MCF 10A (cell line): ENCODE measurements around the gene PSMB10. TPM values are rescaled to one million over a fixed set of nuclear protein-coding genes. Genes with fewer than 3 reads are reported as not detected.

Experiments
- BruUV-seq: library from RNA; stranded (reverse); fragments of 400-500 nt; replicated peaks from 2 replicates; lab custom pipeline; 2021; lab: Mats Ljungman, UMichigan
- CTCF ChIA-PET: fragments of 300-600 bp; sonication (Branson Sonifier 250); formaldehyde crosslinking; extraction: SDS; loops from one replicate; lab custom pipeline; 2021; ENCODE audit warnings: antibody characterized with exemption, inconsistent platforms; lab: Yijun Ruan, JAX
- POLR2A ChIA-PET: fragments of 300-600, 350-650 bp; sonication (Branson Sonifier 250); formaldehyde crosslinking; extraction: SDS; loops from one replicate; lab custom pipeline; 2020; ENCODE audit warnings: antibody characterized with exemption, inconsistent platforms; lab: Yijun Ruan, JAX
- DNase-seq: peaks from one replicate; pipeline ENCODE4 v3.0.0-alpha.2; 2018; ENCODE audit not compliant: unreplicated experiment
- H3K27ac Mint-ChIP-seq: one replicate; pipeline ENCODE4 v1.8.0; 2022; ENCODE audit warnings: mild to moderate bottlenecking, low read depth, mixed read lengths; ENCODE audit not compliant: unreplicated experiment
- H3K27me3 Mint-ChIP-seq: one replicate; pipeline ENCODE4 v1.8.0; 2022; ENCODE audit warnings: mixed read lengths; ENCODE audit not compliant: insufficient read depth, unreplicated experiment
- H3K36me3 Mint-ChIP-seq: one replicate; pipeline ENCODE4 v1.8.0; 2022; ENCODE audit warnings: mild to moderate bottlenecking, moderate library complexity, mixed read lengths; ENCODE audit not compliant: insufficient read depth, unreplicated experiment
- H3K4me1 Mint-ChIP-seq: one replicate; pipeline ENCODE4 v1.8.0; 2022; ENCODE audit warnings: mixed read lengths; ENCODE audit not compliant: insufficient read depth, unreplicated experiment
- H3K4me3 Mint-ChIP-seq: one replicate; pipeline ENCODE4 v1.8.0; 2022; ENCODE audit warnings: mild to moderate bottlenecking, moderate library complexity, mixed read lengths; ENCODE audit not compliant: unreplicated experiment
- H3K9me3 Mint-ChIP-seq: one replicate; pipeline ENCODE4 v1.8.0; 2022; ENCODE audit warnings: mixed read lengths; ENCODE audit not compliant: unreplicated experiment
- intact Hi-C: fragments of 100-400 bp; cut with micrococcal nuclease; formaldehyde crosslinking; loops from 2 replicates; pipeline ENCODE4 v1.14.1; 2022
- total RNA-seq: library from RNA; stranded (reverse); gene quantifications from 2 replicates; pipeline ENCODE4 v1.2.3, GENCODE V29; 2022
- TF ChIP-seq, protein P1 (sequence below): fragments of 200-600 bp; IDR thresholded peaks from one replicate; pipeline ENCODE4 v1.8.0; 2022; ENCODE audit warnings: antibody characterized with exemption, mild to moderate bottlenecking; ENCODE audit not compliant: unreplicated experiment

PSMB10 gene
- total RNA-seq, 1 experiment from 2014 or later, result 32.7 TPM

DNA sequence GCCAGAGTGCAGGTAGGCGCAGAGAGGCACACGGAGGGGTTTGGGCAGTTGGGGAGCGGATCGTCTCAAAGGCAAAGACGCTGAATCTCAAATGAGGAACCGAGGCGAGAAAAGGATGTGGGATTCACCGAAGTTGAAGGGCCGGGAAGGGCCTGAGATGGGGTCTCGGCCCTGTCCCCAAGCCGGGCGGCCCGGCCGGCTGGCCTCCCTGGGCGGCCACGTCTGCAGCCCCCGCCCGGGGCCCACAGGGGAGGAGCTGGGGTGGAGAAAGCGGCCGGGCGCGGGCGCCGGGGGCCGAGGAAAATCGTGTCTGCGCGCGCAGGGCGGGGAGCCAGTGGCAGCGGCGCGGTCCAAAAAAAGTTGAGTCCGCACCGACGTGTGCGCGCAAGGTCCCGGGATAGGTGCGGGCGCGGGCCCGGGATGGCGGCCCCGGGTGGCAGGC lies 31.3 kb upstream of the PSMB10 start:
- POLR2A ChIA-PET, result interaction anchor here (0.6 to 5.0 kb wide), 8 partner anchors 33 to 1458 kb away, joined by 3 to 40 read pairs (median 4); partner anchors contain the start of genes DDX28, DUS2, NOL3 and PSKH1

DNA sequence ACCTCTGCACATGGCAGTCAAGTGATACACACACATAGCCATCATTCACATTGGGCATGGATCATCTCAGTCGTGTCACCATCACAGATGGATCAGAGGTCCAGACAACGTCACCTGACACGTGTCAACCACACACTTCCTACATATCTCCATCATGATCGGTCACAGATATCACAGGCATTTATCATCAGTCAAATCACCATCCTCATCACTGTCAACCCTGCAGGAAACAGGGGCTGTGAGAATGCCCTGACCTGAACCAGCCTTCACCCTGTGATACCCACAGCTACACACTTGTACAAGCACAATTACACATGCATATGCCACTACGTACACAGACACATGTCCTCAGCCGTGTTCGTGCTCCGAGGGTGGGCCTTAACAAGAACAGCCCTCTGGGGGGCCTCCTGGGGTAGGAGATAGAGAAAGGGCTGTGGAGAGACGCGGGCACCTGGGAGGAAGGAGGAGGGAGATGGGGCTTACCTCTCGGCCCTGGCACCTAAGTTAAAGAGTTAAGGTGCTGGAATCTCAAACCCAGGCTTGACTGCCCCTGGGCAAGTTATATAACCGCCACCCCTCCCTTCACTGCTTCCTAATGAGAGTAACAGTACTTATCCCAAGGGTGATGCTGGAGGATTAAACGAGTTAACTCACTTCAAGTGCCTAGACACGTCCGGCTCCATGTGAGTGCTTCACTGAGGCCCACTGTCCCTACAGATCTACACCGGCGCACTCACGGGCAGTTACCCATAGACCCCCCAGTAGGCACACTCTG lies 30.7 kb upstream of the PSMB10 start:
- Mint-ChIP-seq H3K9me3 (no peaks in the 10 kb centered on the region), H3K36me3 (peaks cover 26% of the 10 kb centered on the region), H3K4me1 (peaks cover 35% of the 10 kb centered on the region), H3K4me3 (peak overlapping the region; percentile 82), H3K27me3 (no peaks in the 10 kb centered on the region), H3K27ac (peak overlapping the region; percentile 77)
- TF ChIP-seq, protein P1, sequence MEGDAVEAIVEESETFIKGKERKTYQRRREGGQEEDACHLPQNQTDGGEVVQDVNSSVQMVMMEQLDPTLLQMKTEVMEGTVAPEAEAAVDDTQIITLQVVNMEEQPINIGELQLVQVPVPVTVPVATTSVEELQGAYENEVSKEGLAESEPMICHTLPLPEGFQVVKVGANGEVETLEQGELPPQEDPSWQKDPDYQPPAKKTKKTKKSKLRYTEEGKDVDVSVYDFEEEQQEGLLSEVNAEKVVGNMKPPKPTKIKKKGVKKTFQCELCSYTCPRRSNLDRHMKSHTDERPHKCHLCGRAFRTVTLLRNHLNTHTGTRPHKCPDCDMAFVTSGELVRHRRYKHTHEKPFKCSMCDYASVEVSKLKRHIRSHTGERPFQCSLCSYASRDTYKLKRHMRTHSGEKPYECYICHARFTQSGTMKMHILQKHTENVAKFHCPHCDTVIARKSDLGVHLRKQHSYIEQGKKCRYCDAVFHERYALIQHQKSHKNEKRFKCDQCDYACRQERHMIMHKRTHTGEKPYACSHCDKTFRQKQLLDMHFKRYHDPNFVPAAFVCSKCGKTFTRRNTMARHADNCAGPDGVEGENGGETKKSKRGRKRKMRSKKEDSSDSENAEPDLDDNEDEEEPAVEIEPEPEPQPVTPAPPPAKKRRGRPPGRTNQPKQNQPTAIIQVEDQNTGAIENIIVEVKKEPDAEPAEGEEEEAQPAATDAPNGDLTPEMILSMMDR, result no peak
- intact Hi-C loops, result loop anchor here (2.0 to 5.0 kb wide), 2 partner anchors 73 to 270 kb away; partner anchors contain the start of gene ESRP2
- BruUV-seq, result TSS peak; percentile 42
- ChIA-PET POLR2A (interaction anchor here (0.6 to 5.0 kb wide), 14 partner anchors 8 to 1457 kb away, joined by 3 to 40 read pairs (median 4); partner anchors contain the start of genes DDX28, DUS2, ESRP2 and NOL3), CTCF (interaction anchor here (0.6 to 0.9 kb wide), 3 partner anchors 29 to 151 kb away, joined by 3 to 4 read pairs (median 4); no protein-coding TSS in a partner anchor)
- peak; percentile 24 for DNase-seq

More for the DNA sequence above, 31.3 kb upstream of the PSMB10 start:
- intact Hi-C loops, result loop anchor here (2.0 to 5.0 kb wide), 2 partner anchors 73 to 269 kb away; partner anchors contain the start of gene ESRP2
- DNase-seq, result peak; percentile 19
- H3K36me3 Mint-ChIP-seq, result peaks cover 22% of the 10 kb centered on the region
- TF ChIP-seq, protein P1, result no peak
- CTCF ChIA-PET, result interaction anchor here (0.5 to 0.9 kb wide), 3 partner anchors 47 to 152 kb away, joined by 3 to 4 read pairs (median 3); no protein-coding TSS in a partner anchor
- BruUV-seq, result no TSS peak
- H3K4me3 Mint-ChIP-seq, result peak overlapping the region; percentile 82
- no peaks in the 10 kb centered on the region for H3K9me3 Mint-ChIP-seq
- H3K27ac Mint-ChIP-seq, result peak overlapping the region; percentile 77
- H3K4me1 Mint-ChIP-seq, result peaks cover 29% of the 10 kb centered on the region
- no peaks in the 10 kb centered on the region for H3K27me3 Mint-ChIP-seq

DNA sequence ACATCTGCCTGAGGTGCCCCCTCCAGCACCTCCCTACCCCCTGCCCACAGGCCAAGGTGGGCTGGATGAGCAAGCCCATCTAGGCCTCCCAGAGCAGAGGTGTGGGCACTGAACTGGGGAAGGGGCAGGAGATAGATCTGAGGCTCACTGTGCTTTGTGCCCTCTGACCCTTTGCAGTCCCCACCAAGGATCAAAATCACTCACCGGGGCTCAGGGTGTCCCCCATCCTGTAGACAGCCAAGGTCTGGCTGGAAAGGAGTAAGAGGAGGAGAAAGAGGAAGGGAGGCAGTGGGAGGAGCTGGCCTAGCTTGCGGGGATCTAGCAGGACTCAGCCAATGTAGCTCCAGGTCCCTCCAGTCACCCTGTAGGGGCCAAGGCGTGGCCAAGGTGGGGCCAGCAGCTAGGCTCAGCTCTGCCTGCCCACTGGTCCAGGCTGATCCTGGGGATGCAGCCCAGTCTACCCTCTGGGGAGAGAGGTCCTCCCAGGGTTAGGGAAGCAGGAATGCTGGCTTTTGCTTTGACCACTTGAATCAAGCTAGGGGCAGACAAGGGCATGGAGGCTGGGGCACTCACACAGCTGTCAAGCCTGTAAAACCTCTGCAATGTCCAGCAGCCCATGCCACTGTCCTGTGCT lies 30.0 kb upstream of the PSMB10 start:
- no peaks in the 10 kb centered on the region for H3K27me3 Mint-ChIP-seq
- peak overlapping the region; percentile 77 for H3K27ac Mint-ChIP-seq
- TF ChIP-seq, protein P1, result no peak
- H3K9me3 Mint-ChIP-seq, result no peaks in the 10 kb centered on the region
- intact Hi-C loops, result loop anchor here (2.0 to 5.0 kb wide), 2 partner anchors 74 to 271 kb away; partner anchors contain the start of gene ESRP2
- H3K4me3 Mint-ChIP-seq, result peak overlapping the region; percentile 82
- CTCF ChIA-PET, result interaction anchor here (0.6 to 1.1 kb wide), 5 partner anchors 28 to 150 kb away, joined by 3 to 4 read pairs (median 3); no protein-coding TSS in a partner anchor
- H3K4me1 Mint-ChIP-seq, result peaks cover 42% of the 10 kb centered on the region
- H3K36me3 Mint-ChIP-seq, result peaks cover 28% of the 10 kb centered on the region
- POLR2A ChIA-PET, result interaction anchor here (0.5 to 5.0 kb wide), 19 partner anchors 9 to 271 kb away, joined by 3 to 40 read pairs (median 4); partner anchors contain the start of genes DDX28, DUS2, ESRP2 and PSMB10
- DNase-seq, result peak; percentile 57
- no TSS peak for BruUV-seq
